Germinal center (tissue), 1 donor: ENCODE measurements around the gene UMAD1.

ENCODE experiments used
- DNase-seq: peaks from one replicate; pipeline ENCODE4 v3.0.0; 2012; ENCODE audit warnings: mixed read lengths, low spot score

The UMAD1 gene

GRCh38 chr7:7830122-7830878 lies 189.7 kb downstream of the UMAD1 start:
- DNase-seq, result no peak

GRCh38 chr7:7832518-7832917 lies 192.0 kb downstream of the UMAD1 start:
- DNase-seq, result no peak

- DNase-seq, result no peak
These were observed 194.2 kb downstream of the UMAD1 start for GRCh38 chr7:7834761-7835160.

DNA sequence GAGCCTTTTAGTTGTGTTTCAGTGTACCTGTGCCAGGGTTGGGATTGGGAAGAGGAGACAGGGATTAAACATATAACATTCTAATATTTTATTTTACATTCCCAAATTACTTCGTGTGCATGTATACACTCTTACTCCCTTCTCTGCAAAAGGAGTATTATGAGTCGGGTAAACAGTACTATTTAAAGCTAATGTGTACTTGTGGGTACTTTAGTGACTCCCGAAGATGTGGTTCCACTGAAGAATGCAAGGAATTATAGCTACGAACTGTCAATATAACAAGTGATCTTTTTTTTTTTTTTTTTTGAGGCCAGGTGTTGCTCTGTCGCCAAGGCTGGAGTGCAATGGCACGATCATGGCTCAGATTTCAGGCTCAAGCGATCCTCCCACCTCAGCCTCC lies 200.5 kb downstream of the UMAD1 start:
- DNase-seq, result no peak

DNA sequence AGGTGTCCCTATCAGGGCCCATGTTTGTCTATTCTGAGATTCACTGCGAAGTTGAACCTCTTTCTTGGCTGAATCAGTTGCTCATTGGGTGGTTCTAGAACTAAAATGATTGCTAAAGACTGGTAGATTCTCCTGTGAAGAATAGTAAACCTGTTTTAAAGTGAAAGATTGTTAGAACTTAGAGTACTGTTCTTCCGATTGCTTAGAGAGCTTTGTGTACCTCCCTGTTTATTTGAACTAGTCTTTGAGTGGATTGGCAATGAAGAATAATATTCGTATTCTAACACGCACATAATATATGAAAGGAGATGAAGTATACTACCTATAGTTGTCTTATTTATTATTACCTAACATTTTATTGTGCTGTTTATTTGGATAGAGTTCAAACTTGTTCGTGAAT lies 202.7 kb downstream of the UMAD1 start:
- no peak for DNase-seq

- no peak for DNase-seq
These were observed 203.4 kb downstream of the UMAD1 start for GRCh38 chr7:7843972-7844371.

DNA sequence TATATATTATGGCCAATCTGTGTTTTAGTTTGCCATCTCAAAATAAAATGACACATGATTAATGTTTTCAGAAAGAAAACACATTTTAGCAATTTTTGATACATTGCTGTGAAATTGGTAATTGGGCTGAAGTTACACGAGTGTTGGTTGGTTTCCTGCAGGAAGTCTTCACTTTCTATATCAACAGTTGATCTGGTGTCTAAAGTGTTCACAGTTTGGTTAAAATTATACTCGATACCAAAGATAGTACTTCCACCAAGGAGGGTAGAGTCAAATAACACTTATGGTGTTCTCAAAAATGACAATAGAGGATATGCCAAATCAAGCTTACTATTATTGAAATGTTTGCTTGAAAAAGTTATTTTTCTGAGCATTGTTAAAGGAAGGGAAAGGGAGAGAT lies 207.7 kb downstream of the UMAD1 start:
- DNase-seq, result no peak

GRCh38 chr7:7848892-7849291 lies 208.3 kb downstream of the UMAD1 start:
- DNase-seq, result no peak

GRCh38 chr7:7850150-7850549 lies 209.6 kb downstream of the UMAD1 start:
- no peak for DNase-seq

DNA sequence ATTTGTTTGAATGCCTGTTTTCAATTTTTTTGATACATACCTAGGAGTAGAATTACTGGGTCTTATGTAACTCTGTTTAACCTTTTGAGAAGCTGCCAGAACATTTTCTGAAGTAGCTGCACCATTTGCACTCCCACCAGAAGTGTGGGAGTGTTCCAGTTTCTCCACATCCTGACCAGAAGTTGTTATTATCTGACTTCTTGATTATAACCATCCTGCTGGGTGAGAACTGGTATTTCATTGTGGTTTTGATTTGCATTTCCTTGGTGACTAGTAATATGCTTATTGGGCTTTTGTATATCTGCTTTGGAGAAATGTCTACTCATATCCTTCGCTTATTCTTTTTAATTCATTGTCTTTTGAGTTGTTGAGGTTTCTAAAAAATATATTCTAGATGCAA lies 210.8 kb downstream of the UMAD1 start:
- no peak for DNase-seq

DNA sequence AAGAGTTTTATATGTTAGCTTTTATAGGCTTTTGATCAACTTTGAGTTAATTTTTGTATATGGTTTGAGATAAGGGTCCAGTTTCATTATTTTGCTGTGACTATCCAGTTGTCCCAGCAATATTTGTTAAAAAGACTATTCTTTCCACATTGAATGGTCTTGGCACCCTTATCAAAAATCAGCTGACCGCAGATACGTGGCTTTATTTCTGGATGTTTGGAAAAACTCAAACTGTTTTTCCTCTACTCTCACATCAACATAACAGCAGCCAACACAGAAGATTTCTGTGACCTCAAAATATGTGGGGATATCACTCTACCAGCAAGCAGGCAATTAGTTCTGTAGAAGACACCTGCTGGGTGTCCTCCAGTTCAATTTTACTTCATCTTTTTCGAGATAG lies 211.4 kb downstream of the UMAD1 start:
- DNase-seq, result no peak

DNA sequence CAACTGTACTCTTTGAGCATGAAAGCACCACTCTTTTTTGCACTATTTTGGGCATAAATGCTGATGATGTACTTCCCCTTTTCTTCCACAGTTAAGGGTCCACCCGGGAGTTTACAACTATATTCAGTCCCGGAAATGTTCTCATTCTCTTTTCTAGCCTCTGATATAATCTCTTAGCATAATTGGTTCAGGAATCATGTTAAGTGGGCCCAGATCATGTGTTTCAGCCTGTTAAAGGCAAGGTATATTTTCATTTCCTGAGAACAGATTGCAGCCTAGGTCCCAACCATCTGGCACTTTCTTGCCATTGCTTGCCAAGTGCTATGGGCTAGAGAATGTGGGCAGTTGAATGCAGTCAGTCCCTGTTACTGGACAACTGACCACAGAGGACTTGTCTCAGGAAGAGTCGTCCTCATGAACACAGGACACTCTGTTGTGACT lies 216.6 kb downstream of the UMAD1 start:
- peak; percentile 52 for DNase-seq

- DNase-seq, result no peak
These were observed 218.0 kb downstream of the UMAD1 start for GRCh38 chr7:7858559-7858958.

- no peak for DNase-seq
These were observed 218.9 kb downstream of the UMAD1 start for GRCh38 chr7:7859411-7859810.

DNA sequence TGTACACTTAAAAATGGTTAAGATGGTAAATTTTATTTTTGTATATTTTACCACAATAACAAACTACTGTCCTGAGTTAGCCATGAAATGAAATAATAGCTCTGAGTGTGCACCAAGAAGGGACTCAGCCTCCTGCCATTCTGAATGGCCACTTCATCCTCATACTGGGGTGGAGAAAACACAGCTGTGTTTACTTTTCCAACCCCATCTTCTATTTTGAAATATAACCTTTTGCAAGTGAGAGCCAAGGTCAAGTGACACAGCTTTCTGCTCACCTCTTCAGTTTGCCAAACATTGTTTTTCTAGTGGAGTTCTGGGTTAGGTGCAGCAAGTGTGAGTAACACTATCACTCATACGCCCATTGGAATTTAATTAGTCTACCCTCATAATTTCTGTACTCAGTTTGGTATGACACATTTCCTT lies 220.7 kb downstream of the UMAD1 start:
- no peak for DNase-seq

GRCh38 chr7:7862393-7862792 lies 221.8 kb downstream of the UMAD1 start:
- no peak for DNase-seq

- DNase-seq, result peak; percentile 37
These were observed 227.5 kb downstream of the UMAD1 start for GRCh38 chr7:7867846-7868571.

GRCh38 chr7:7868572-7868899 lies 228.0 kb downstream of the UMAD1 start:
- DNase-seq, result no peak

- no peak for DNase-seq
These were observed 228.5 kb downstream of the UMAD1 start for GRCh38 chr7:7869036-7869435.

- DNase-seq, result no peak
These were observed 229.1 kb downstream of the UMAD1 start for GRCh38 chr7:7869651-7870050.

DNA sequence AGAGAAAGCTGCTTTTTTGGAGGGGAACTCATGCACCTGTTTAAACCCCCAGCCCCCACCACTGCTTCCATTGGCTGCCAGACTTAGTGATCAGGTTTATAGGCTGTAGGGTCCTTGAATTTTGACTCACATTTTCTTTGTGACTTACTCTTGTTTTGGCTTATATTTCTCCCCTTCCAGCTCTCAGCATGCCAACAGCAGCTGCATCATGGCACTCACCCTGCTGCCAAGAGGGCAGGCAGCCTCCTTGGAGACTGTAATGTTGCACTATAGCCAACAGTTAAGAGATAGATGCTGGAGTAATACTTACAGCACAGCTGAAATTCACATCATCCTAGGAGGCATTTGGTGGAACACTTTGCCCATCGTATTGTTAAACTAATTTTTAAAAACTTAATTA lies 230.0 kb downstream of the UMAD1 start:
- DNase-seq, result no peak

DNA sequence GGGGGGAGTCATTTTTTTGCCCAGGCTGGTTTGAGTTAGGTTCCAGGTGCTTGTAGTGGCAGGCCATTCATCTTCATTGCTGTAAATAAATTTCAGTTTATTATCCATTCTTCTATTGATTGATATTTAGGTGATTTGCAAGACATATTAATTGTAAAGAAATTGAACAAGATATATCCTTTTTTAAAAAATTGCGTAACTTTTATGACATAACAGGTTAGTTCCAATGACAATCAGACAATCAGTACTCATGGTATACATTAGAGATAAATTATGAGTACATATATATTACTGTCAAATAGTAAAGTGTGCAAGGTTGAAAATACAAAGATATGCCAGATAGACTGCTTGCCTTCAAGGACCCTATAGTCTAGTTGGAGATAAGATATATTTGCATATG lies 235.9 kb downstream of the UMAD1 start:
- no peak for DNase-seq

DNA sequence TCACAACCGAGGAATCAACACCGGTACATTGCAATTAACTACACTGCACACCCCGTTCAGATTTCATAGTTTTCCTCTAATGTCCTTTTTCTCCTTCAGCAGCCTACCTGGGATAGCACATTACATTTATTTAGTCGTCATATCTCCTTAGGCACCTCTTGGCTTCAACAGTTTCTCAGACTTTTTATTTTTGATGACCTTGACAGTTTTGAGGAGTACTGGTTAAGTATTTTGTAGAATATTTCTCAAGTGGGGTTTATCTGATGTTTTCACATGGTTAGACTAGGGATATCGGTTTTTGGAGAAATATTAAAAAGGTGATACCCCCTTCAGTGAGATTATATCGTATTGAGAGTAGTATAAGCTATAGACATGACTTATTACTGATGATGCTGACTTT lies 241.0 kb downstream of the UMAD1 start:
- no peak for DNase-seq

DNA sequence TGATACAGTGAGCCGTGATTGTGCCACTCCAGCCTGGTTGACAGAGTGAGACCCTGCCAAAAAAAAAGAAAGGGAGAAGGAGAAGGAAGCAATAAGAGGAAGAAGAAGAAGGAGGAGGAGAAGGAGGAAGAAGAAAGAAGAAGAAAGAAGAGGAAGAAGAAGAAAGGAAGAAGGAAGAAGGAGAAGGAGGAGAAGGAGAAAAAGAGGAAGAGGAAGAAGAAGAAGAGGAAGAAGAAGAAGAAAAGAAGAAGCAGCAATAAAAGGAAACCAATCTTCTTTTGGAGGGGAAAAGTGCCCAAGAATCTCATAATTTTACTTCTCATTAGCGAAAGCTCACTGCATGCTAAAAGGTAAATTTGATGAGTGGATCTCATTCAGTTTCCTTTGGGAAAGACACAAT lies 242.3 kb downstream of the UMAD1 start:
- DNase-seq, result no peak
